ENCODE data around the gene CD27.

CD27 gene

GRCh38 chr12:6444704-6445688 lies at the start of gene CD27:
CD27 (plus strand) TSS chr12:6444955; CDS start chr12:6445096, 141 bp downstream.
- no peak within 1 kb of the TSS for H3K4me3 ChIP-seq (ENCODE audit: low read depth, low read length)
- H3K27ac ChIP-seq (ENCODE audit: low read depth, low read length): no peak within 1 kb of the TSS
- H3K4me1 ChIP-seq (ENCODE audit: control insufficient read depth, insufficient read depth, low read length): peaks cover under 1% of the 10 kb centered on the region

GRCh38 chr12:6396031-6396430 lies 48.7 kb upstream of the CD27 start:
- H3K4me1 ChIP-seq (ENCODE audit: control insufficient read depth, insufficient read depth, low read length): peaks cover 9% of the 10 kb centered on the region
- no peak overlapping the region for H3K4me3 ChIP-seq (ENCODE audit: low read depth, low read length)
- no peak overlapping the region for H3K9ac ChIP-seq (ENCODE audit: low read length)
- H3K9me3 ChIP-seq (ENCODE audit: control insufficient read depth, insufficient read depth, low read depth, low read length): no peaks in the 10 kb centered on the region
- no peak overlapping the region for H3K27ac ChIP-seq (ENCODE audit: low read depth, low read length)
- H3K27me3 ChIP-seq (ENCODE audit: control insufficient read depth, insufficient read depth, low read length): no peaks in the 10 kb centered on the region
- no peaks in the 10 kb centered on the region for H3K36me3 ChIP-seq (ENCODE audit: control insufficient read depth, insufficient read depth, low read length)

More at GRCh38 chr12:6444704-6445688, at the start of gene CD27:
- Histone ChIP-seq H3K9me3 (ENCODE audit: control insufficient read depth, insufficient read depth, low read depth, low read length) (no peaks in the 10 kb centered on the region), H3K36me3 (ENCODE audit: control insufficient read depth, insufficient read depth, low read length) (no peaks in the 10 kb centered on the region), H3K27me3 (ENCODE audit: control insufficient read depth, insufficient read depth, low read length) (no peaks in the 10 kb centered on the region), H3K9ac (ENCODE audit: low read length) (no peak within 1 kb of the TSS)

DNA sequence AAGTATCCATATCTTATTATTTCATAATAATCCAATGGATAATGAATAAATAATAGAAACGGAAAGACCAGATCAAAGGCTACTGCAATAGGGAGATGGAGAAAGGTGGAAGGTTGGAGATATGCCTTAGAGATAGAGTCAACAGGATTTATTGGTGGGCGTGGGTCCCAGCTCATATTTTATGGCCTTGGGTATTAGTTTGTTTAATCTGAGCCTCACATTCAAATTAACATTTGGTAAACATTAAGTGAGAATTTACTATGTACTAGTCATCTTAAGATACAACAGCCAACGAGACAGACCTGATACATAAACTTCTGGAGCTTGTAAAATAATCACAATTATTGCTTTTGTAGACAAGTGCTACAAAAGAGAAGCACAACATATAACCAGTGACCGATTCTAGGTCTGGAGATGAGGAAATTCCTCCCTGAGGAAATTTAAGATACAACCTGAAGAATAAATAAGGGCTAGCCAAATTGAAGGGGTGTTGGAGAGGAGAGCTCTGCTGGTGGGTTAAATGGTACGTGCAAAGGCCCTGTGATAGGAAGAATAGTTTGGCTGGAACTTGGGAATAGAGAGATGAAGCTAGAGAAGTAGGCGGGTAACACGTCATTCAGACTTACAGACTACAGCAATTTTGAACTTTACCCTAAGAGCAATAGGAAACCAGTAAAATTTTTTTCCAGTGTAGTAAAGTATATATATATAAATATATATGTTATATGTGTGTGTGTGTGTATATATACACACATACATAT lies 44.7 kb upstream of the CD27 start:
- Histone ChIP-seq H3K4me3 (ENCODE audit: low read depth, low read length) (no peak overlapping the region), H3K9me3 (ENCODE audit: control insufficient read depth, insufficient read depth, low read depth, low read length) (no peaks in the 10 kb centered on the region), H3K27me3 (ENCODE audit: control insufficient read depth, insufficient read depth, low read length) (no peaks in the 10 kb centered on the region), H3K36me3 (ENCODE audit: control insufficient read depth, insufficient read depth, low read length) (no peaks in the 10 kb centered on the region), H3K27ac (ENCODE audit: low read depth, low read length) (no peak overlapping the region), H3K9ac (ENCODE audit: low read length) (no peak overlapping the region), H3K4me1 (ENCODE audit: control insufficient read depth, insufficient read depth, low read length) (peaks cover 9% of the 10 kb centered on the region)

- Histone ChIP-seq H3K36me3 (ENCODE audit: control insufficient read depth, insufficient read depth, low read length) (no peaks in the 10 kb centered on the region), H3K4me1 (ENCODE audit: control insufficient read depth, insufficient read depth, low read length) (no peaks in the 10 kb centered on the region), H3K27ac (ENCODE audit: low read depth, low read length) (no peak overlapping the region), H3K9me3 (ENCODE audit: control insufficient read depth, insufficient read depth, low read depth, low read length) (no peaks in the 10 kb centered on the region), H3K9ac (ENCODE audit: low read length) (no peak overlapping the region), H3K4me3 (ENCODE audit: low read depth, low read length) (no peak overlapping the region), H3K27me3 (ENCODE audit: control insufficient read depth, insufficient read depth, low read length) (no peaks in the 10 kb centered on the region)
Measured at GRCh38 chr12:6404390-6404789, 40.4 kb upstream of the CD27 start.

DNA sequence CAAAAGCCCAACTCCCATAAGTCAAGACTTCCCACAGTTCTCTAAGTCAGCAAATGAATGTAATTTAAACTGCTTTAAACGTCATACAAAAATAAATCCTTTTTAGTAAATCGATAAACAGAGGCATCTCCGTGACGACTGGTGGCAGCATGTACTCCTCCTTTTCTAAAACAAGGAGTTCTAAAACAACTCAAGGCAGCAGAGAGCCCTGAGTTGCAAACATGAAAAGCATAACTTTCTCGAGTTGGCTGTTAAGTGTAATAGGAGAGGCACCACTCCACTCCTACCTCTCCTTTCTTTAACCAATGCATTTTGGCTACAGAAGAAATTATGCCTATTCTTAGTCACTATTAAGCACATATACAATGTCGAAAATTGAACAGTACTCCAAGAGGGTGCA lies 38.8 kb upstream of the CD27 start:
- H3K9me3 ChIP-seq (ENCODE audit: control insufficient read depth, insufficient read depth, low read depth, low read length): no peaks in the 10 kb centered on the region
- no peak overlapping the region for H3K4me3 ChIP-seq (ENCODE audit: low read depth, low read length)
- H3K36me3 ChIP-seq (ENCODE audit: control insufficient read depth, insufficient read depth, low read length): no peaks in the 10 kb centered on the region
- no peak overlapping the region for H3K9ac ChIP-seq (ENCODE audit: low read length)
- H3K27me3 ChIP-seq (ENCODE audit: control insufficient read depth, insufficient read depth, low read length): no peaks in the 10 kb centered on the region
- no peak overlapping the region for H3K27ac ChIP-seq (ENCODE audit: low read depth, low read length)
- no peaks in the 10 kb centered on the region for H3K4me1 ChIP-seq (ENCODE audit: control insufficient read depth, insufficient read depth, low read length)

DNA sequence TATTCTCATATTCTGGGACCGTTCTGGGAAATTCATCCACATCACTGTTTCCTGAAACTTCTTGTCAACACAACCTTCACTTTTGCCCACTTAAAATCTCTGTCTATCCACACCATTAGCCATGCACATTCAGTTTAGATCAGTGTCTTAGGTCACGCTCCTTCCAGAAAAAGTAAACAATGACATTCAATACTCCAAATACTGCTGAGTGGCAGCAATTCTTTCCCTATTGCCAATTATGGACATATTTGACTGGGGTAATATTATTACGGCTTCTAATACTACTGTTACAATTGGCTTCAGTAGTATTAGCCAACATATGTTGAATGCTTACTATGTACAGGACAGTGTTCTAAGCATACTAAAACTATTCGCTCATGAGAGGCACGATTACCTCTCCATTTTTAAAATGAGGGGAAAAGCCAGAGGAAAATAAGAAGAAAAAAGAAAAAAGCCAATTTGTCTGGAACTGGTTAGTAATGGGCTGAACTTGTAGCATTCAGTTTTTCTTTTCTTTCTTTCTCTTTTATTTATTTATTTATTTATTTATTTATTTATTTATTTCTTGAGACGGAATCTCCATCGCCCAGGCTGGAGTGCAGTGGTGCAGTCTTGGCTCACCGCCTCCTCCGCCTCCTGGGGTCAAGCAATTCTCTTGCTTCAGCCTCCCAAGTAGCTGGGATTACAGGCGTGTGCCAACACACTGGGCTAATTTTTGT lies 37.4 kb upstream of the CD27 start:
- no peak overlapping the region for H3K4me3 ChIP-seq (ENCODE audit: low read depth, low read length)
- H3K9ac ChIP-seq (ENCODE audit: low read length): no peak overlapping the region
- no peak overlapping the region for H3K27ac ChIP-seq (ENCODE audit: low read depth, low read length)
- no peaks in the 10 kb centered on the region for H3K27me3 ChIP-seq (ENCODE audit: control insufficient read depth, insufficient read depth, low read length)
- no peaks in the 10 kb centered on the region for H3K4me1 ChIP-seq (ENCODE audit: control insufficient read depth, insufficient read depth, low read length)
- H3K36me3 ChIP-seq (ENCODE audit: control insufficient read depth, insufficient read depth, low read length): no peaks in the 10 kb centered on the region
- H3K9me3 ChIP-seq (ENCODE audit: control insufficient read depth, insufficient read depth, low read depth, low read length): no peaks in the 10 kb centered on the region

DNA sequence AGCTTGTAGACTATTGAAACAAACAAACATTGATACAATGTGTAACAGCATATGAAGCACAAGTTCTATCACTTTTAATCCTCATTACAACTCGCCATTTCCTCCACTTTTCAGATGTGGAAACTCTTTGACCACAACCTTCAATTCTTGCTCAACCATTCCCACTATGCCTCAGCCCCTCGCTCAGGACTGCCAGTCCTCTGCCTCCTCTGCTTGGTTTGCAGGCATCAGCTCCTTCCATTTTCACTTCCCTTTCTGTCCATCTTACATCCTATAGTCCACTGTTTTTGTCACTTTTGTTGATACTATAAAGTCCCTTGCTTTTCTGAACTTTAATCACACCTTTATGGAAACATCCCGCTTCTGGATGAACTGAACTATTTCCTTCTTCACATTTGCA lies 28.2 kb upstream of the CD27 start:
- Histone ChIP-seq H3K4me1 (ENCODE audit: control insufficient read depth, insufficient read depth, low read length) (no peaks in the 10 kb centered on the region), H3K9me3 (ENCODE audit: control insufficient read depth, insufficient read depth, low read depth, low read length) (no peaks in the 10 kb centered on the region), H3K27ac (ENCODE audit: low read depth, low read length) (no peak overlapping the region), H3K4me3 (ENCODE audit: low read depth, low read length) (no peak overlapping the region), H3K36me3 (ENCODE audit: control insufficient read depth, insufficient read depth, low read length) (no peaks in the 10 kb centered on the region), H3K27me3 (ENCODE audit: control insufficient read depth, insufficient read depth, low read length) (no peaks in the 10 kb centered on the region), H3K9ac (ENCODE audit: low read length) (no peak overlapping the region)

DNA sequence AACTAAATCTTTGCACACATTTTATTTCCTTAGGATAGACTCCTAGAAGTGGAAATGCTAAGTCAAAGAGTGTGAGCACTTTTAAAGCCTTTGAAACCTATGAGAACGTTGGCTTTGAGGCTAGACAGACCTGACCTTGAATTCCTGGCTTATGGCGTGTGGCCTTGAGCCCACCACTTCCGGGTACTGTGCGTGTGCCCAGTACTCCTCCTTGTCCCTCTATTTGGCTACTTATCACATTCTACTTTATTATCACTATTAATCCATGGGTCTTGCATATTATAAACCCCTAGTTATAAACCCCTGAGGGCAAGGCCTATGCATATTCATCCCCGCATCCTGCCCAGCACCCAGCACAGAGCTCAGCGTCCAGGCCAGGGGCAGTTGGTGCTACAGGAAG lies 26.0 kb upstream of the CD27 start:
- Histone ChIP-seq H3K4me1 (ENCODE audit: control insufficient read depth, insufficient read depth, low read length) (0 out of 2 replicates have a peak, but pooled peaks cover 2% of the 10 kb centered on the region), H3K36me3 (ENCODE audit: control insufficient read depth, insufficient read depth, low read length) (no peaks in the 10 kb centered on the region), H3K27ac (ENCODE audit: low read depth, low read length) (no peak overlapping the region), H3K9me3 (ENCODE audit: control insufficient read depth, insufficient read depth, low read depth, low read length) (no peaks in the 10 kb centered on the region), H3K27me3 (ENCODE audit: control insufficient read depth, insufficient read depth, low read length) (no peaks in the 10 kb centered on the region), H3K4me3 (ENCODE audit: low read depth, low read length) (no peak overlapping the region), H3K9ac (ENCODE audit: low read length) (no peak overlapping the region)

GRCh38 chr12:6420364-6420763 lies 24.4 kb upstream of the CD27 start:
- H3K27me3 ChIP-seq (ENCODE audit: control insufficient read depth, insufficient read depth, low read length): no peaks in the 10 kb centered on the region
- H3K9ac ChIP-seq (ENCODE audit: low read length): no peak overlapping the region
- no peak overlapping the region for H3K4me3 ChIP-seq (ENCODE audit: low read depth, low read length)
- H3K27ac ChIP-seq (ENCODE audit: low read depth, low read length): no peak overlapping the region
- H3K36me3 ChIP-seq (ENCODE audit: control insufficient read depth, insufficient read depth, low read length): no peaks in the 10 kb centered on the region
- peaks cover 8% of the 10 kb centered on the region; the same call in 1 of the 2 replicates for H3K4me1 ChIP-seq (ENCODE audit: control insufficient read depth, insufficient read depth, low read length)
- H3K9me3 ChIP-seq (ENCODE audit: control insufficient read depth, insufficient read depth, low read depth, low read length): no peaks in the 10 kb centered on the region

GRCh38 chr12:6423267-6424007 lies 21.3 kb upstream of the CD27 start:
- no peaks in the 10 kb centered on the region for H3K36me3 ChIP-seq (ENCODE audit: control insufficient read depth, insufficient read depth, low read length)
- no peak overlapping the region for H3K9ac ChIP-seq (ENCODE audit: low read length)
- no peak overlapping the region for H3K27ac ChIP-seq (ENCODE audit: low read depth, low read length)
- no peaks in the 10 kb centered on the region for H3K27me3 ChIP-seq (ENCODE audit: control insufficient read depth, insufficient read depth, low read length)
- H3K4me3 ChIP-seq (ENCODE audit: low read depth, low read length): no peak overlapping the region
- peaks cover 8% of the 10 kb centered on the region; the same call in 1 of the 2 replicates for H3K4me1 ChIP-seq (ENCODE audit: control insufficient read depth, insufficient read depth, low read length)
- no peaks in the 10 kb centered on the region for H3K9me3 ChIP-seq (ENCODE audit: control insufficient read depth, insufficient read depth, low read depth, low read length)

Measured in HUES6 (cell line).